Measurements from ENCODE around the gene DSCAML1.

The DSCAML1 gene

GRCh38 chr11:117830674-117831351, 33.8 kb upstream of the DSCAML1 start:
- no peaks in the 10 kb centered on the region for H3K4me1 ChIP-seq (ENCODE audit: insufficient read depth, low read length, severe bottlenecking)
- no peaks in the 10 kb centered on the region for H3K36me3 ChIP-seq (ENCODE audit: insufficient read depth, low read length)
- H3K27ac ChIP-seq (ENCODE audit: low read depth, low read length, poor library complexity, severe bottlenecking): no peak overlapping the region
- no peak for TF ChIP-seq EZH2 (IDR thresholded peaks at IDR 0.05; ENCODE audit: borderline replicate concordance, low read length)
- no peak for TF ChIP-seq CTCF (IDR thresholded peaks at IDR 0.05; ENCODE audit: low read length)
- no peak overlapping the region for H3K9ac ChIP-seq (ENCODE audit: low read length)
- H3K9me2 ChIP-seq (ENCODE audit: low read depth, low read length): no peaks in the 10 kb centered on the region
- H3K4me2 ChIP-seq (ENCODE audit: low read length): no peak overlapping the region
- no peaks in the 10 kb centered on the region for H3K79me2 ChIP-seq (ENCODE audit: insufficient read depth, low read length)
- H3F3A ChIP-seq (ENCODE audit: insufficient read depth, low read length): no peaks in the 10 kb centered on the region
- H4K20me1 ChIP-seq (ENCODE audit: insufficient read depth, low read length): no peaks in the 10 kb centered on the region
- H2AFZ ChIP-seq (ENCODE audit: low read length): no peak overlapping the region
- no peaks in the 10 kb centered on the region for H3K27me3 ChIP-seq (ENCODE audit: insufficient read depth, low read length)
- no peak overlapping the region for H3K4me3 ChIP-seq (ENCODE audit: low read depth, low read length, poor library complexity, severe bottlenecking)
- no peaks in the 10 kb centered on the region for H3K9me3 ChIP-seq (ENCODE audit: low read length)

GRCh38 chr11:117830072-117830471, 33.1 kb upstream of the DSCAML1 start:
- H3K4me2 ChIP-seq (ENCODE audit: low read length): no peak overlapping the region
- no peak overlapping the region for H3K27ac ChIP-seq (ENCODE audit: low read depth, low read length, poor library complexity, severe bottlenecking)
- no peak overlapping the region for H3K9ac ChIP-seq (ENCODE audit: low read length)
- TF ChIP-seq CTCF (IDR thresholded peaks at IDR 0.05; ENCODE audit: low read length) (no peak), EZH2 (IDR thresholded peaks at IDR 0.05; ENCODE audit: borderline replicate concordance, low read length) (no peak)
- H3K9me3 ChIP-seq (ENCODE audit: low read length): no peaks in the 10 kb centered on the region
- no peaks in the 10 kb centered on the region for H3F3A ChIP-seq (ENCODE audit: insufficient read depth, low read length)
- no peak overlapping the region for H3K4me3 ChIP-seq (ENCODE audit: low read depth, low read length, poor library complexity, severe bottlenecking)
- H3K79me2 ChIP-seq (ENCODE audit: insufficient read depth, low read length): no peaks in the 10 kb centered on the region
- no peaks in the 10 kb centered on the region for H4K20me1 ChIP-seq (ENCODE audit: insufficient read depth, low read length)
- H3K4me1 ChIP-seq (ENCODE audit: insufficient read depth, low read length, severe bottlenecking): no peaks in the 10 kb centered on the region
- no peaks in the 10 kb centered on the region for H3K9me2 ChIP-seq (ENCODE audit: low read depth, low read length)
- no peaks in the 10 kb centered on the region for H3K36me3 ChIP-seq (ENCODE audit: insufficient read depth, low read length)
- no peak overlapping the region for H2AFZ ChIP-seq (ENCODE audit: low read length)
- H3K27me3 ChIP-seq (ENCODE audit: insufficient read depth, low read length): no peaks in the 10 kb centered on the region

- Histone ChIP-seq H3K9me2 (ENCODE audit: low read depth, low read length) (no peaks in the 10 kb centered on the region), H3K4me3 (ENCODE audit: low read depth, low read length, poor library complexity, severe bottlenecking) (no peak overlapping the region), H4K20me1 (ENCODE audit: insufficient read depth, low read length) (no peaks in the 10 kb centered on the region), H3K9me3 (ENCODE audit: low read length) (no peaks in the 10 kb centered on the region), H3K36me3 (ENCODE audit: insufficient read depth, low read length) (no peaks in the 10 kb centered on the region), H3F3A (ENCODE audit: insufficient read depth, low read length) (no peaks in the 10 kb centered on the region), H2AFZ (ENCODE audit: low read length) (no peak overlapping the region), H3K27me3 (ENCODE audit: insufficient read depth, low read length) (no peaks in the 10 kb centered on the region), H3K4me1 (ENCODE audit: insufficient read depth, low read length, severe bottlenecking) (no peaks in the 10 kb centered on the region), H3K9ac (ENCODE audit: low read length) (no peak overlapping the region), H3K4me2 (ENCODE audit: low read length) (no peak overlapping the region), H3K79me2 (ENCODE audit: insufficient read depth, low read length) (no peaks in the 10 kb centered on the region), H3K27ac (ENCODE audit: low read depth, low read length, poor library complexity, severe bottlenecking) (no peak overlapping the region)
- TF ChIP-seq EZH2 (IDR thresholded peaks at IDR 0.05; ENCODE audit: borderline replicate concordance, low read length) (no peak), CTCF (IDR thresholded peaks at IDR 0.05; ENCODE audit: low read length) (no peak)
Observed at GRCh38 chr11:117829369-117829725, 32.3 kb upstream of the DSCAML1 start.

All from OCI-LY1 (cell line).